ENCODE measurements around the gene APBA3. TPM values are rescaled to one million over a fixed set of nuclear protein-coding genes. Genes with fewer than 3 reads are reported as not detected.

Gene APBA3
- total and polyA plus RNA-seq, 11 donors, result 8.8 to 28.7 (median 13.8) TPM

DNA sequence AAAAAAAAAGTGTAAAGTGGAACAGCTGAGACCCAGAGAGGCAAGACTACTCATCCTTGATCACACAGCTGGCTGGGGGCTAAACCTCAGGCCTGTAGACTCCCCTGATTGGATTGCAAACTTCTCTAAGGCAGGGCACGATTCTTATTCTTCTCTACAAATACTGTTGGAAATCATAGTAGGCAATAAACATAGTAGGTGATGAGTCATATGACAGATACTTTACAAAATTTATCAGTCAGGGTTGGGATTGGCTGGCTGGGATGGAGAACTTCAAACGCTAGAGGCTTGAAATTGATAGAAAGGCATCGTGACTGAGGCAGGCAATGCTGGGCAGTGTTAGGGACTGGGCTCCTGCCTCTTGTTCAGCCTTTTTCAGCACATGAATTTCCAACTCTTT, 30.6 kb upstream of the APBA3 start:
- Histone ChIP-seq H3K4me3 (no peak overlapping the region), H3K9me3 (peaks cover 0 to 13% (median 8%) of the 10 kb centered on the region in 12 donors), H3K36me3 (no peaks in the 10 kb centered on the region), H3K27me3 (peaks cover 0 to 5% (median 0%) of the 10 kb centered on the region in 9 donors), H3K4me1 (no peaks in the 10 kb centered on the region), H3K27ac (no peak overlapping the region)
- ATAC-seq, result no peak
- no peak for DNase-seq
- no peak for TF ChIP-seq POLR2A (IDR thresholded peaks at IDR 0.05)
- WGBS, 4 donors, result 64 to 78% (median 71%) methylated on average over 3 of the region's 3 CpGs
- intact Hi-C loops (cut with DNase I), result no loop called here

DNA sequence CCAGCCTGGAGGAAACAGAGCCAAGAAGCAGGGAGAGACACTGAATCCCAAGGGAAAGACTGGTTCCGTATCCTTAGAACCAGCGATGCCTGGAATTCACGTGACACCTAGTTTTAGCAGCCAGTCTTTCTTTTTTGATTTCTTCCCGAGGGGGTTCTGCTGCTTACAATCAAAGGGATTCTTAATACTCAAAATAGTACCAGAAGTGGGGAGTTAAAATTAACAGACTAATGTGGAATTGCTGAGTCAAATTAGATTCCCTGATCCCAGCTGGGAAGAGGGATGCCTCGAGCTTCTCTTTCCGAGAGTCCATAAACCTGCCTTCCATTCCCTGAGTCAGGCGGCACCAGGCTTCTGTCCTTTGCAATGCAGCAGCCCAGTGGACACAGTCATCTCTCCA, 29.4 kb upstream of the APBA3 start:
- Histone ChIP-seq H3K27me3 (peaks cover 0 to 12% (median 2%) of the 10 kb centered on the region in 9 donors), H3K9me3 (peaks cover 0 to 2% (median 0%) of the 10 kb centered on the region in 12 donors), H3K36me3 (no peaks in the 10 kb centered on the region), H3K4me1 (peaks cover 0 to 6% (median 0%) of the 10 kb centered on the region in 12 donors), H3K27ac (no peak overlapping the region), H3K4me3 (no peak overlapping the region)
- DNase-seq (no peak), ATAC-seq (no peak)
- 71 to 83% (median 76%) methylated on average over 7 of the region's 7 CpGs for WGBS, 4 donors
- TF ChIP-seq, protein P1, sequence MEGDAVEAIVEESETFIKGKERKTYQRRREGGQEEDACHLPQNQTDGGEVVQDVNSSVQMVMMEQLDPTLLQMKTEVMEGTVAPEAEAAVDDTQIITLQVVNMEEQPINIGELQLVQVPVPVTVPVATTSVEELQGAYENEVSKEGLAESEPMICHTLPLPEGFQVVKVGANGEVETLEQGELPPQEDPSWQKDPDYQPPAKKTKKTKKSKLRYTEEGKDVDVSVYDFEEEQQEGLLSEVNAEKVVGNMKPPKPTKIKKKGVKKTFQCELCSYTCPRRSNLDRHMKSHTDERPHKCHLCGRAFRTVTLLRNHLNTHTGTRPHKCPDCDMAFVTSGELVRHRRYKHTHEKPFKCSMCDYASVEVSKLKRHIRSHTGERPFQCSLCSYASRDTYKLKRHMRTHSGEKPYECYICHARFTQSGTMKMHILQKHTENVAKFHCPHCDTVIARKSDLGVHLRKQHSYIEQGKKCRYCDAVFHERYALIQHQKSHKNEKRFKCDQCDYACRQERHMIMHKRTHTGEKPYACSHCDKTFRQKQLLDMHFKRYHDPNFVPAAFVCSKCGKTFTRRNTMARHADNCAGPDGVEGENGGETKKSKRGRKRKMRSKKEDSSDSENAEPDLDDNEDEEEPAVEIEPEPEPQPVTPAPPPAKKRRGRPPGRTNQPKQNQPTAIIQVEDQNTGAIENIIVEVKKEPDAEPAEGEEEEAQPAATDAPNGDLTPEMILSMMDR (IDR thresholded peaks at IDR 0.05), result no peak
- TF ChIP-seq POLR2A (IDR thresholded peaks at IDR 0.05), result no peak
- intact Hi-C loops (cut with DNase I), result no loop called here

DNA sequence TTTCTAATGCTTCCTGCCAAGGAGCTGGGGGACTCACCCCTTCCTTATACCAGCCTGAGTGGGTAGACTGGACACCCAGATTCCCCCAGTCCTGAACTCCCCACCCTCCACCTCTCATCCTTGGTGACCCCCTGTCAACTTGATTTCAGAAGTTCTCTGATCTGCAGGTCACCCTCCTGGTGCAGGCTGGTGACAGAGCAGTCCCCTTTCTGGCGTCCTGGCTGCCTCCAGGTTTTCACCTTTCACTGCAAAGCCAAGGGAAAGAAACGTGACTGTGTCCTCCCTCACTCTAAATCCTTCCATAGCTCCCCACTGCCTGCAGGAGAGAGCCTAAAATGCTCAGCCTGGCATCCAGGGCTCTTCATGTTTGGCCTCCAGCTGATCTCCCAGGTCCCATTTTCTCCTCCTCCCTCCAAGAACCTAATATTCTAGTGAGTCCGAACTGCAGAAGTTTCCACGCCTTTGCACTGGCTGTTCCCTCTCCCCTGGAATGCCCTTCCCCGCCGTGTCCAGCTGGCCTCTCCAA, 28.8 kb upstream of the APBA3 start:
- no peak for DNase-seq
- peaks cover 6 to 19% (median 9%) of the 10 kb centered on the region in 9 donors for H3K27me3 ChIP-seq
- WGBS, 4 donors, result 67 to 75% (median 71%) methylated on average over 6 of the region's 6 CpGs
- no peak for ATAC-seq
- H3K27ac ChIP-seq, result no peak overlapping the region
- TF ChIP-seq, protein P1 (IDR thresholded peaks at IDR 0.05), result no peak
- intact Hi-C loops (cut with DNase I), result no loop called here
- H3K36me3 ChIP-seq, result no peaks in the 10 kb centered on the region
- no peak overlapping the region for H3K4me3 ChIP-seq
- H3K9me3 ChIP-seq, result no peaks in the 10 kb centered on the region
- peaks cover 0 to 13% (median 0%) of the 10 kb centered on the region in 12 donors for H3K4me1 ChIP-seq

DNA sequence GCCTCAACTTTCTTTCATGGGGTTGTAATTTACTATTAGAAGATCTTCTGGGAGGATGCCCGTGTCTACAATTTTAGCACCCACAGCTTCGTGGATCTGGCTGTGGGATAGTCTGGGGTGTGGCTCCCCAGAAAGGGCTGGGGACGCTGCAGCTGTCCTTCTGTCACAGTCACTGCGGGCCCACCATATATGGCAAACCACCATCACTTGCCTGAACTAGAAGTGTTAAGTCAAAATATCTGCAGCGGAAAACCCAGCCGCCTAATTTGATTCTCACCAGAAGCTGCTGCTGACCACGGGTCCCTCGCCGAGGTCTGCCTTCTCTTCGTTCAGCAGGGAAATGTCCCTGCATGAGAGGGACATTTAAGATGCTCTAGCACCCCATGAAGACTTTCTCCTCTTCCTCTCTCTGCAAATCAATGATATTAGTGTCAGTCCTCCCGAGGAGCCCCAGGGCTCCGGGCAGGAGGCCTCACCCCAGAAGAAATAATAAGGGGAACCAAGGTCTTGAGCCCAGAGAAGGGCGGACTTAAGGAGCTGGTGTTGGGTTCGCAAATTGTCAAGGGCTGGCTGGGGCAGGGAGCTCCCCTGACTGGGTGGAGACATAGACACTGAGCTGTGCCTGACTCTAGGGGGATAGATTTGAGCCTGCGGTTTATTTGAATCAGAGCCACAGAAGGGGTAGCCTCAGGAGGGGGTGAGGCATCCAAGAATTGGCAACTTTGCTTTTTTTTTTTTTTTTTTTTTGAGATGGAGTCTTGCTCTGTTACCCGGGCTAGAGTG, 27.7 kb upstream of the APBA3 start:
- Histone ChIP-seq H3K9me3 (no peaks in the 10 kb centered on the region), H3K4me1 (peaks cover 0 to 17% (median 0%) of the 10 kb centered on the region in 12 donors), H3K4me3 (no peak overlapping the region), H3K27ac (peak overlapping the region in 1 of 12 donors; percentile 46), H3K36me3 (no peaks in the 10 kb centered on the region), H3K27me3 (peaks cover 6 to 30% (median 17%) of the 10 kb centered on the region in 9 donors)
- 46 to 59% (median 51%) methylated on average over 15 to 16 of the region's 16 CpGs for WGBS, 4 donors
- TF ChIP-seq, protein P1 (IDR thresholded peaks at IDR 0.05), result no peak
- no peak for TF ChIP-seq POLR2A (IDR thresholded peaks at IDR 0.05)
- intact Hi-C loops (cut with DNase I), result loop anchor here in 1 of 10 donors (5.0 kb wide), 1 partner anchor 33 kb away; no protein-coding TSS in a partner anchor
- DNase-seq, result no peak
- no peak for ATAC-seq

All from heart left ventricle (tissue), 16 donors.